ENCODE results near the gene MRPS18B. TPM values are rescaled to one million over a fixed set of nuclear protein-coding genes. Genes with fewer than 3 reads are reported as not detected.

Gene MRPS18B
- total and polyA plus RNA-seq, 2 of the 13 experiments (the other 11 are each of a cell fraction or from before 2014, with no cell fraction given), result 125 to 131 TPM

DNA sequence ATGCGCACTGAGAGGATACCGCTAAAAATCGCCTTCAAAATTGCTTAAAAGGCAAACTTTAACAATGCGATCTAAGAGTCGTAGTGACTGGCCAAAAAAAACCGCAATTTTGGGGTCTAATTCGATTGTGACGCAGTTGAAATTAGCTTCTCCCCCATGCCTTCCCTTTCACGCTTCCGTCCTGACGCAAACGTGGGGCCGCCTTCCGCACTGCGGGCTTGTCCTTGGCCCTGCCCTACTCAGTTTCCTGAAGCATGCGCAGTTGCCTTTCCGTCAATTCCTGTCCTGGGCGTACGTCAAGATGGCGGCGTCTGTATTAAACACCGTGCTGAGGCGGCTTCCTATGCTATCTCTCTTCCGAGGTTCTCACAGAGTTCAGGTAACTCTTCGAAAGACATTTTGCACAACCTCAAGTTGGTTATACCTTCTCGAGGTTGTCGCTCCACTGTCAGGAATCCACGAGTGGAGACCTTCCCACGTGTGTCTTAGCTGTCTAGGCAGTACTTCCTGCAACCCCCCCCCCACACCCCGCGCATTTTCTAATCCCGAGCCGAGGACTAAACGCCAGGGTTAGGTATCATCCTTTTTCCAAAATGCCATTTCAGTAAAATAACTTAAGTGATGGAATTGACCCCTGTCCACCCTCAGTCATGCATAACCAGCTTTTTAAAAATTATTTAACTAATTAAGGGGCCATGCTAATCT lies at the start of gene MRPS18B (continued):
- TF ChIP-seq DPF2 (CRISPR knock-in tag; IDR thresholded peaks at IDR 0.05; ENCODE audit: borderline replicate concordance, low read depth) (no peak), ZKSCAN1 (IDR thresholded peaks at IDR 0.05; ENCODE audit: low read length) (no peak), ZBTB8A (CRISPR knock-in tag; IDR thresholded peaks at IDR 0.05; ENCODE audit: borderline replicate concordance, low read depth) (no peak), ZNF367 (CRISPR knock-in tag; IDR thresholded peaks at IDR 0.05; ENCODE audit: borderline replicate concordance) (no peak), NFE2L1 (CRISPR knock-in tag; IDR thresholded peaks at IDR 0.05; ENCODE audit: borderline replicate concordance) (no peak; the same call in 1 of the 2 replicates), AGO1 (IDR thresholded peaks at IDR 0.05; ENCODE audit: low read depth, low read length, poor library complexity, severe bottlenecking) (no peak), ZNF547 (CRISPR knock-in tag; IDR thresholded peaks at IDR 0.05) (0 out of 2 replicates have a peak, but pooled peaks have one; percentile 52), CHD2 (IDR thresholded peaks at IDR 0.05; ENCODE audit: low read depth, low read length) (0 out of 2 replicates have a peak, but pooled peaks have one; percentile 31), FOXK2 (IDR thresholded peaks at IDR 0.05) (peak; percentile 59; the same call in 1 of the 2 replicates), RAD51 (IDR thresholded peaks at IDR 0.05; ENCODE audit: borderline replicate concordance) (no peak), ZKSCAN8 (CRISPR knock-in tag; IDR thresholded peaks at IDR 0.05; ENCODE audit: borderline replicate concordance) (peak; percentile 65), NFIC (IDR thresholded peaks at IDR 0.05; ENCODE audit: low read length) (0 out of 2 replicates have a peak, but pooled peaks have one; percentile 18), RBM22 (optimal IDR thresholded peaks at IDR 0.05; ENCODE audit: low read length) (no peak), SIX1 (CRISPR knock-in tag; IDR thresholded peaks at IDR 0.05; ENCODE audit: borderline replicate concordance) (no peak; the same call in 1 of the 2 replicates)
- TF ChIP-seq, protein P1, sequence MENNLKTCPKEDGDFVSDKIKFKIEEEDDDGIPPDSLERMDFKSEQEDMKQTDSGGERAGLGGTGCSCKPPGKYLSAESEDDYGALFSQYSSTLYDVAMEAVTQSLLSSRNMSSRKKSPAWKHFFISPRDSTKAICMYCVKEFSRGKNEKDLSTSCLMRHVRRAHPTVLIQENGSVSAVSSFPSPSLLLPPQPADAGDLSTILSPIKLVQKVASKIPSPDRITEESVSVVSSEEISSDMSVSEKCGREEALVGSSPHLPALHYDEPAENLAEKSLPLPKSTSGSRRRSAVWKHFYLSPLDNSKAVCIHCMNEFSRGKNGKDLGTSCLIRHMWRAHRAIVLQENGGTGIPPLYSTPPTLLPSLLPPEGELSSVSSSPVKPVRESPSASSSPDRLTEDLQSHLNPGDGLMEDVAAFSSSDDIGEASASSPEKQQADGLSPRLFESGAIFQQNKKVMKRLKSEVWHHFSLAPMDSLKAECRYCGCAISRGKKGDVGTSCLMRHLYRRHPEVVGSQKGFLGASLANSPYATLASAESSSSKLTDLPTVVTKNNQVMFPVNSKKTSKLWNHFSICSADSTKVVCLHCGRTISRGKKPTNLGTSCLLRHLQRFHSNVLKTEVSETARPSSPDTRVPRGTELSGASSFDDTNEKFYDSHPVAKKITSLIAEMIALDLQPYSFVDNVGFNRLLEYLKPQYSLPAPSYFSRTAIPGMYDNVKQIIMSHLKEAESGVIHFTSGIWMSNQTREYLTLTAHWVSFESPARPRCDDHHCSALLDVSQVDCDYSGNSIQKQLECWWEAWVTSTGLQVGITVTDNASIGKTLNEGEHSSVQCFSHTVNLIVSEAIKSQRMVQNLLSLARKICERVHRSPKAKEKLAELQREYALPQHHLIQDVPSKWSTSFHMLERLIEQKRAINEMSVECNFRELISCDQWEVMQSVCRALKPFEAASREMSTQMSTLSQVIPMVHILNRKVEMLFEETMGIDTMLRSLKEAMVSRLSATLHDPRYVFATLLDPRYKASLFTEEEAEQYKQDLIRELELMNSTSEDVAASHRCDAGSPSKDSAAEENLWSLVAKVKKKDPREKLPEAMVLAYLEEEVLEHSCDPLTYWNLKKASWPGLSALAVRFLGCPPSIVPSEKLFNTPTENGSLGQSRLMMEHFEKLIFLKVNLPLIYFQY (CRISPR knock-in tag; IDR thresholded peaks at IDR 0.05; ENCODE audit: borderline replicate concordance), result peak; percentile 30; the same call in 1 of the 2 replicates
- TF ChIP-seq, protein P2, sequence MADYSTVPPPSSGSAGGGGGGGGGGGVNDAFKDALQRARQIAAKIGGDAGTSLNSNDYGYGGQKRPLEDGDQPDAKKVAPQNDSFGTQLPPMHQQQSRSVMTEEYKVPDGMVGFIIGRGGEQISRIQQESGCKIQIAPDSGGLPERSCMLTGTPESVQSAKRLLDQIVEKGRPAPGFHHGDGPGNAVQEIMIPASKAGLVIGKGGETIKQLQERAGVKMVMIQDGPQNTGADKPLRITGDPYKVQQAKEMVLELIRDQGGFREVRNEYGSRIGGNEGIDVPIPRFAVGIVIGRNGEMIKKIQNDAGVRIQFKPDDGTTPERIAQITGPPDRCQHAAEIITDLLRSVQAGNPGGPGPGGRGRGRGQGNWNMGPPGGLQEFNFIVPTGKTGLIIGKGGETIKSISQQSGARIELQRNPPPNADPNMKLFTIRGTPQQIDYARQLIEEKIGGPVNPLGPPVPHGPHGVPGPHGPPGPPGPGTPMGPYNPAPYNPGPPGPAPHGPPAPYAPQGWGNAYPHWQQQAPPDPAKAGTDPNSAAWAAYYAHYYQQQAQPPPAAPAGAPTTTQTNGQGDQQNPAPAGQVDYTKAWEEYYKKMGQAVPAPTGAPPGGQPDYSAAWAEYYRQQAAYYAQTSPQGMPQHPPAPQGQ (CRISPR knock-in tag; IDR thresholded peaks at IDR 0.05; ENCODE audit: borderline replicate concordance), result no peak; the same call in 1 of the 2 replicates
- TF ChIP-seq, protein P3, sequence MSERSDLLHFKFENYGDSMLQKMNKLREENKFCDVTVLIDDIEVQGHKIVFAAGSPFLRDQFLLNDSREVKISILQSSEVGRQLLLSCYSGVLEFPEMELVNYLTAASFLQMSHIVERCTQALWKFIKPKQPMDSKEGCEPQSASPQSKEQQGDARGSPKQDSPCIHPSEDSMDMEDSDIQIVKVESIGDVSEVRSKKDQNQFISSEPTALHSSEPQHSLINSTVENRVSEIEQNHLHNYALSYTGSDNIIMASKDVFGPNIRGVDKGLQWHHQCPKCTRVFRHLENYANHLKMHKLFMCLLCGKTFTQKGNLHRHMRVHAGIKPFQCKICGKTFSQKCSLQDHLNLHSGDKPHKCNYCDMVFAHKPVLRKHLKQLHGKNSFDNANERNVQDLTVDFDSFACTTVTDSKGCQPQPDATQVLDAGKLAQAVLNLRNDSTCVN (CRISPR knock-in tag; IDR thresholded peaks at IDR 0.05; ENCODE audit: borderline replicate concordance), result 0 out of 2 replicates have a peak, but pooled peaks have one; percentile 26
- TF ChIP-seq, protein P4, sequence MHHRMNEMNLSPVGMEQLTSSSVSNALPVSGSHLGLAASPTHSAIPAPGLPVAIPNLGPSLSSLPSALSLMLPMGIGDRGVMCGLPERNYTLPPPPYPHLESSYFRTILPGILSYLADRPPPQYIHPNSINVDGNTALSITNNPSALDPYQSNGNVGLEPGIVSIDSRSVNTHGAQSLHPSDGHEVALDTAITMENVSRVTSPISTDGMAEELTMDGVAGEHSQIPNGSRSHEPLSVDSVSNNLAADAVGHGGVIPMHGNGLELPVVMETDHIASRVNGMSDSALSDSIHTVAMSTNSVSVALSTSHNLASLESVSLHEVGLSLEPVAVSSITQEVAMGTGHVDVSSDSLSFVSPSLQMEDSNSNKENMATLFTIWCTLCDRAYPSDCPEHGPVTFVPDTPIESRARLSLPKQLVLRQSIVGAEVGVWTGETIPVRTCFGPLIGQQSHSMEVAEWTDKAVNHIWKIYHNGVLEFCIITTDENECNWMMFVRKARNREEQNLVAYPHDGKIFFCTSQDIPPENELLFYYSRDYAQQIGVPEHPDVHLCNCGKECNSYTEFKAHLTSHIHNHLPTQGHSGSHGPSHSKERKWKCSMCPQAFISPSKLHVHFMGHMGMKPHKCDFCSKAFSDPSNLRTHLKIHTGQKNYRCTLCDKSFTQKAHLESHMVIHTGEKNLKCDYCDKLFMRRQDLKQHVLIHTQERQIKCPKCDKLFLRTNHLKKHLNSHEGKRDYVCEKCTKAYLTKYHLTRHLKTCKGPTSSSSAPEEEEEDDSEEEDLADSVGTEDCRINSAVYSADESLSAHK (CRISPR knock-in tag; IDR thresholded peaks at IDR 0.05; ENCODE audit: borderline replicate concordance), result no peak

Measured in HepG2 (cell line).